ENCODE results near the gene TAMALIN.

DNA sequence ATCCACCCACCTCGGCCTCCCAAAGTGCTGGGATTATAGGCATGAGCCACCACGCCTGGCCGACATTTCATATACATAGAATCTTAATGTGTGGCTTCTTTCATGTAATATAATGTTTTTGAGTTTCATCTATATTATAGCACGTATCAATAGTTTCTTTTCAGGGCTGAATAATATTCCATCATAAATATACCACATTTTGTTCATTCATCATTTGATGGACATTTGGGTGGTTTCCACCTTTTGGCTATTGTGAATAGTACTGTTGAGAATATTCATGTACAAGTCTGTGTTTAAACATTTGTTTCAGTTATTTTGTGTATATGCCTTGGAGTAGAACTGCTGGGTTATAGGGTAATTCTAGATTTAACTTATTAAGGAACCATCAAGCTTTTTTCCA, 43.3 kb upstream of the TAMALIN start:
- TF ChIP-seq, protein P1, sequence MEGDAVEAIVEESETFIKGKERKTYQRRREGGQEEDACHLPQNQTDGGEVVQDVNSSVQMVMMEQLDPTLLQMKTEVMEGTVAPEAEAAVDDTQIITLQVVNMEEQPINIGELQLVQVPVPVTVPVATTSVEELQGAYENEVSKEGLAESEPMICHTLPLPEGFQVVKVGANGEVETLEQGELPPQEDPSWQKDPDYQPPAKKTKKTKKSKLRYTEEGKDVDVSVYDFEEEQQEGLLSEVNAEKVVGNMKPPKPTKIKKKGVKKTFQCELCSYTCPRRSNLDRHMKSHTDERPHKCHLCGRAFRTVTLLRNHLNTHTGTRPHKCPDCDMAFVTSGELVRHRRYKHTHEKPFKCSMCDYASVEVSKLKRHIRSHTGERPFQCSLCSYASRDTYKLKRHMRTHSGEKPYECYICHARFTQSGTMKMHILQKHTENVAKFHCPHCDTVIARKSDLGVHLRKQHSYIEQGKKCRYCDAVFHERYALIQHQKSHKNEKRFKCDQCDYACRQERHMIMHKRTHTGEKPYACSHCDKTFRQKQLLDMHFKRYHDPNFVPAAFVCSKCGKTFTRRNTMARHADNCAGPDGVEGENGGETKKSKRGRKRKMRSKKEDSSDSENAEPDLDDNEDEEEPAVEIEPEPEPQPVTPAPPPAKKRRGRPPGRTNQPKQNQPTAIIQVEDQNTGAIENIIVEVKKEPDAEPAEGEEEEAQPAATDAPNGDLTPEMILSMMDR (IDR thresholded peaks at IDR 0.05; ENCODE audit: borderline replicate concordance, extremely low read depth, low read length, poor library complexity, severe bottlenecking), result no peak
- no peak for TF ChIP-seq EZH2 (IDR thresholded peaks at IDR 0.05; ENCODE audit: borderline replicate concordance, low read depth, low read length, severe bottlenecking)

Data from DND-41 (cell line).